ENCODE data around the gene GLRX5. TPM values are rescaled to one million over a fixed set of nuclear protein-coding genes. Genes with fewer than 3 reads are reported as not detected.

GLRX5 gene
- polyA plus RNA-seq, 1 experiment, result 15.3 TPM

GRCh38 chr14:95488376-95489213 is 46.3 kb upstream of the GLRX5 start:
- CTCF ChIA-PET, result interaction anchor here (0.7 to 1.9 kb wide), 3 partner anchors 10 to 36 kb away, joined by 3 to 4 read pairs (median 3); no protein-coding TSS in a partner anchor
- no peaks in the 10 kb centered on the region for H3K36me3 ChIP-seq (ENCODE audit: control insufficient read depth, insufficient read depth, low read length)
- no peak for DNase-seq (ENCODE audit: low read depth)
- H3K27me3 ChIP-seq (ENCODE audit: control insufficient read depth, insufficient read depth, low read length), result no peaks in the 10 kb centered on the region
- POLR2A ChIA-PET, result no interaction called here
- TF ChIP-seq, protein P1, sequence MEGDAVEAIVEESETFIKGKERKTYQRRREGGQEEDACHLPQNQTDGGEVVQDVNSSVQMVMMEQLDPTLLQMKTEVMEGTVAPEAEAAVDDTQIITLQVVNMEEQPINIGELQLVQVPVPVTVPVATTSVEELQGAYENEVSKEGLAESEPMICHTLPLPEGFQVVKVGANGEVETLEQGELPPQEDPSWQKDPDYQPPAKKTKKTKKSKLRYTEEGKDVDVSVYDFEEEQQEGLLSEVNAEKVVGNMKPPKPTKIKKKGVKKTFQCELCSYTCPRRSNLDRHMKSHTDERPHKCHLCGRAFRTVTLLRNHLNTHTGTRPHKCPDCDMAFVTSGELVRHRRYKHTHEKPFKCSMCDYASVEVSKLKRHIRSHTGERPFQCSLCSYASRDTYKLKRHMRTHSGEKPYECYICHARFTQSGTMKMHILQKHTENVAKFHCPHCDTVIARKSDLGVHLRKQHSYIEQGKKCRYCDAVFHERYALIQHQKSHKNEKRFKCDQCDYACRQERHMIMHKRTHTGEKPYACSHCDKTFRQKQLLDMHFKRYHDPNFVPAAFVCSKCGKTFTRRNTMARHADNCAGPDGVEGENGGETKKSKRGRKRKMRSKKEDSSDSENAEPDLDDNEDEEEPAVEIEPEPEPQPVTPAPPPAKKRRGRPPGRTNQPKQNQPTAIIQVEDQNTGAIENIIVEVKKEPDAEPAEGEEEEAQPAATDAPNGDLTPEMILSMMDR (IDR thresholded peaks at IDR 0.05; ENCODE audit: insufficient read depth, low read depth, low read length), result no peak
- H3K4me3 ChIP-seq (ENCODE audit: low read depth, low read length), result no peak overlapping the region

DNA sequence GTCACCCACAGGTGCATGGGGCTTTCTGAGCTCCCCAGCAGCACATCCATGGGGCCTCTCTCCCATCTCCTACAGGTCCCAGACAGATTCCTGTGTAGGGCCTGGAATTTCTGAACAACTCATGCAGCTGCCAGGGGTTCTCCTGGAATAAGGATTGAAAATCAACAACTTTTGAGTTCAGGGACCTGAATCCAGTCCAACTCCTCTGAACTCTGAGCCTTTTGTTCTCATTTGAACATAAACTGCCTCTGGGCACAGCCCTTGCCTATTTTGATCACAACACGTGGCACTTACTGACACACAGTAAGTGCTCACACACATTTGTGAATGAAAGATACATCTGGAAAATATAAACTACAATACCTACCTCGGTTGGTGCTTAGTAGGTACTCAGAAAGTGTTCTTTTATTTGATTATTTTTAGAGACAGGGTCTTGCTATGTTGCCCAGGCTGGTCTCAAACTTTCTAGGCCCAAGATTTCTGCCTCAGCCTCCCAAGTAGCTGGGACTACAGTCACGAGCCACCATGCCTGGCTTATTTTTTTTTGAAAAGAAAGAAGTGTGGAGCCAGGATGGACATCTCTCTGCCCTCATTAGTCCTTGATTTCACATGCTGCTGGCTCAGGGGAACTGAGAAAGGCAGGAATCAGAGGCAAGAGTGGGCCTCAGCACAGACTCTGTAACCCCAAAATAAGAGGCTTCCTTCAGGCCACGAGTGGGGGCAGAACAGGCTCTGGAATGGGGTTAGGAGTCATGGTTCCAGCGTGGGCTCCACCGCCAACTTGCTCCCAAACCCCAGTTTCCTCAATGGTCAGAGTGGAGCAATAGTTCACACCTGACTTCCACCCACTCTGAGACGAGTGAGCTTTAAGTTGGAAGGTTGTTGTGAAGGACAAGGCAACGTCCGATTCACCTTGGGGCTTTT is 45.4 kb upstream of the GLRX5 start:
- ChIA-PET POLR2A (interaction anchor here (0.6 kb wide), 1 partner anchor 1410 kb away, joined by 3 read pairs; no protein-coding TSS in a partner anchor), CTCF (interaction anchor here (0.7 to 1.9 kb wide), 3 partner anchors 9 to 57 kb away, joined by 3 to 4 read pairs (median 3); no protein-coding TSS in a partner anchor)
- Histone ChIP-seq H3K27me3 (ENCODE audit: control insufficient read depth, insufficient read depth, low read length) (no peaks in the 10 kb centered on the region), H3K36me3 (ENCODE audit: control insufficient read depth, insufficient read depth, low read length) (no peaks in the 10 kb centered on the region; the same call in 1 of the 2 replicates), H3K4me3 (ENCODE audit: low read depth, low read length) (no peak overlapping the region)
- no peak for DNase-seq (ENCODE audit: low read depth)
- TF ChIP-seq, protein P1 (IDR thresholded peaks at IDR 0.05; ENCODE audit: insufficient read depth, low read depth, low read length), result no peak

DNA sequence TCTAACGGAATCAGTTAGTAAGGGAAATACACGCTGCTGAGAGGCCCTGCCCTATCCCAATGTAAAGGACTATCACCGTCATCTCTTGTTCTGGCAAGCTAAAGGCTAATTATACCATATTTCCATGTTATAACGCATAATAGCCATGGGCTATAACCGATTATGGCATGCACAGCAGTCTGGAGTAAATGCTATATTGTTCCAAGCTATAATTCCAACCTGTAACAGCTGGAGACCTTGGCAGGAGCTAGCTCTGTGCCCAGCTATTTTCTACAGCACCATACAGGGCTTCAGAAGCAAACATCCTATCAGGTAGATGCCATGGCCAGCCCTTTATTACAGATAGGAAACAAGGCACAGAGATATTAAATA is 44.7 kb upstream of the GLRX5 start:
- H3K4me3 ChIP-seq (ENCODE audit: low read depth, low read length), result no peak overlapping the region
- no peaks in the 10 kb centered on the region; the same call in 1 of the 2 replicates for H3K36me3 ChIP-seq (ENCODE audit: control insufficient read depth, insufficient read depth, low read length)
- POLR2A ChIA-PET, result interaction anchor here (0.6 kb wide), 1 partner anchor 1411 kb away, joined by 3 read pairs; no protein-coding TSS in a partner anchor
- no peaks in the 10 kb centered on the region for H3K27me3 ChIP-seq (ENCODE audit: control insufficient read depth, insufficient read depth, low read length)
- CTCF ChIA-PET, result interaction anchor here (0.8 to 1.9 kb wide), 5 partner anchors 9 to 57 kb away, joined by 3 to 5 read pairs (median 3); no protein-coding TSS in a partner anchor
- no peak for DNase-seq (ENCODE audit: low read depth)
- TF ChIP-seq, protein P1 (IDR thresholded peaks at IDR 0.05; ENCODE audit: insufficient read depth, low read depth, low read length), result no peak

- CTCF ChIA-PET, result interaction anchor here (0.8 to 1.2 kb wide), 4 partner anchors 10 to 44 kb away, joined by 3 to 5 read pairs (median 3); no protein-coding TSS in a partner anchor
- POLR2A ChIA-PET, result no interaction called here
- no peaks in the 10 kb centered on the region; the same call in 1 of the 2 replicates for H3K36me3 ChIP-seq (ENCODE audit: control insufficient read depth, insufficient read depth, low read length)
- H3K4me3 ChIP-seq (ENCODE audit: low read depth, low read length), result no peak overlapping the region
- TF ChIP-seq, protein P1 (IDR thresholded peaks at IDR 0.05; ENCODE audit: insufficient read depth, low read depth, low read length), result no peak
- no peaks in the 10 kb centered on the region for H3K27me3 ChIP-seq (ENCODE audit: control insufficient read depth, insufficient read depth, low read length)
- no peak for DNase-seq (ENCODE audit: low read depth)
These were observed 44.0 kb upstream of the GLRX5 start for GRCh38 chr14:95490727-95491451.
